ENCODE results near the gene LIMS2. TPM values are rescaled to one million over a fixed set of nuclear protein-coding genes. Genes with fewer than 3 reads are reported as not detected.

The LIMS2 gene
- total and polyA plus RNA-seq, 2 donors (not counting 3 experiments of a cell fraction or from before 2014, with no cell fraction given) = 48.3 to 55.6 TPM

DNA sequence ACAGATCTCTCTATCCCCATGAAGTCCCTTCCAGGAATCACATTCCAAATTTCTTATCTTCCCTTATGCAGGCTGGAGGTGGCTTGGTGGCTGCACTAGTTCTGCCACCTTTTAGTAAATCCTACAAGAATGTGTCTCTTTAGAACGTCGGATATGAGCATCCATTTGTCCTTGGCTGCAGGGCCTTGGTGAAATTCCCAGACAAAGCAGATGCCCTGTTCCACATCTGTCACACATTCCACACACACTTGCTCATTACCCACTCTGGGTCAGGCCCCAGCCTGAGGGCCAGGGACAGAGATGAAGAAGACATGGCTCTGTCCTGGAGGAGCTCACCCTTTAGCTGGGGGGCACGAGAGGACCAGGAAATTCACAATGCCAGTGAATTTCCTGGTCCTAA lies 60.6 kb downstream of the LIMS2 start:
- dilution Hi-C loops (cut with MboI; ENCODE audit: extremely low pct_ligation_motif_present, low sequenced_read_pairs) = no loop called here
- Histone ChIP-seq H3K4me2 (ENCODE audit: insufficient read depth, low read length) (no peak overlapping the region), H3K27me3 (ENCODE audit: control insufficient read depth in 2 of 2, insufficient read depth in 2 of 2, low read length in 2 of 2) (peaks cover 5 to 9% of the 10 kb centered on the region in 2 experiments), H3K79me2 (ENCODE audit: control insufficient read depth, insufficient read depth, low read length) (no peaks in the 10 kb centered on the region), H3K4me3 (replicated peaks in 1 of 3; ENCODE audit: insufficient read depth in 1 of 3, low read depth in 1 of 3, low read length in 3 of 3) (no peak overlapping the region), H3K4me1 (ENCODE audit: control insufficient read depth, extremely low read depth, insufficient read depth, low read length) (no peaks in the 10 kb centered on the region), H3K9ac (replicated peaks; ENCODE audit: extremely low read depth, insufficient read depth, low read length) (no peak overlapping the region), H3K27ac (ENCODE audit: insufficient read depth, low read depth, low read length) (no peak overlapping the region), H3K36me3 (ENCODE audit: control insufficient read depth in 2 of 2, extremely low read depth in 1 of 2, insufficient read depth in 2 of 2, low read length in 2 of 2) (no peaks in the 10 kb centered on the region), H3K9me3 (replicated peaks; ENCODE audit: control insufficient read depth, insufficient read depth, low read length) (no peaks in the 10 kb centered on the region), H4K20me1 (replicated peaks; ENCODE audit: control insufficient read depth, extremely low read depth, insufficient read depth, low read length) (no peaks in the 10 kb centered on the region), H3K9me1 (replicated peaks; ENCODE audit: control insufficient read depth, extremely low read depth, insufficient read depth, low read length) (no peaks in the 10 kb centered on the region), H2AFZ (ENCODE audit: low read depth, low read length) (no peak overlapping the region)
- ChIA-PET CTCF (interaction anchor here (1.3 to 1.8 kb wide), 2 partner anchors 23 to 32 kb away, joined by 3 to 8 read pairs; no protein-coding TSS in a partner anchor), POLR2A (no interaction called here)
- intact Hi-C loops (cut with micrococcal nuclease) = no loop called here
- FAIRE-seq = no peak
- DNase-seq (ENCODE audit: low read depth, low spot score) = no peak
- no TSS peak for BruUV-seq (replicated peaks)
- TF ChIP-seq POLR2AphosphoS5 (IDR thresholded peaks at IDR 0.05; ENCODE audit: insufficient read depth, low read depth, low read length) (no peak), JUN (IDR thresholded peaks at IDR 0.05; ENCODE audit: borderline replicate concordance, insufficient read depth, insufficient read length, low read depth) (no peak), FOS (IDR thresholded peaks at IDR 0.05; ENCODE audit: borderline replicate concordance, insufficient read depth, low read length) (no peak), POLR2A (IDR thresholded peaks at IDR 0.05; ENCODE audit: low read depth, low read length) (no peak), MYC (IDR thresholded peaks at IDR 0.05; ENCODE audit: low read depth, low read length) (no peak)
- TF ChIP-seq, protein P1, sequence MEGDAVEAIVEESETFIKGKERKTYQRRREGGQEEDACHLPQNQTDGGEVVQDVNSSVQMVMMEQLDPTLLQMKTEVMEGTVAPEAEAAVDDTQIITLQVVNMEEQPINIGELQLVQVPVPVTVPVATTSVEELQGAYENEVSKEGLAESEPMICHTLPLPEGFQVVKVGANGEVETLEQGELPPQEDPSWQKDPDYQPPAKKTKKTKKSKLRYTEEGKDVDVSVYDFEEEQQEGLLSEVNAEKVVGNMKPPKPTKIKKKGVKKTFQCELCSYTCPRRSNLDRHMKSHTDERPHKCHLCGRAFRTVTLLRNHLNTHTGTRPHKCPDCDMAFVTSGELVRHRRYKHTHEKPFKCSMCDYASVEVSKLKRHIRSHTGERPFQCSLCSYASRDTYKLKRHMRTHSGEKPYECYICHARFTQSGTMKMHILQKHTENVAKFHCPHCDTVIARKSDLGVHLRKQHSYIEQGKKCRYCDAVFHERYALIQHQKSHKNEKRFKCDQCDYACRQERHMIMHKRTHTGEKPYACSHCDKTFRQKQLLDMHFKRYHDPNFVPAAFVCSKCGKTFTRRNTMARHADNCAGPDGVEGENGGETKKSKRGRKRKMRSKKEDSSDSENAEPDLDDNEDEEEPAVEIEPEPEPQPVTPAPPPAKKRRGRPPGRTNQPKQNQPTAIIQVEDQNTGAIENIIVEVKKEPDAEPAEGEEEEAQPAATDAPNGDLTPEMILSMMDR (IDR thresholded peaks at IDR 0.05; ENCODE audit: extremely low read depth in 1 of 2, insufficient read depth in 1 of 2, low read depth in 1 of 2, low read length in 2 of 2) = no peak

DNA sequence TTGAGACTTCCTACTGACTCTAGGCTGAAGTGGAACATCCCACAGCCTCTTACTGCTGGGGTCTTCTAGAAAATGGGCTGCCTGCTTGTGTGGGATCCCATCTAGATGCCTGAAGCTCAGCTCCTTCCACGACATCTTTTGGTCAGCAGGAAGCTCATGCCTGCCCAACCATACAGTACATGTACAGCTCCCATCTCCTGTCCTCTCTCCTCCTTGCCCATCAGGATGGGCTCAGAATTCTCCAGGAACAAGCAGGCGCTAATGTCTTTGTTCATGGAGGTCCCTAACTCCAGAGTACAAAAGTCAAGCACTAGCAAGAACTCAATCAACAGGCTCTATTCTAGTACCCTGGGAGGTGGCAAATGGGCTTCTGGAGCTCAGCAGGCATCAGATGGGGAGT lies 61.1 kb downstream of the LIMS2 start:
- dilution Hi-C loops (cut with MboI; ENCODE audit: extremely low pct_ligation_motif_present, low sequenced_read_pairs) = no loop called here
- no TSS peak for BruUV-seq (replicated peaks)
- no peak overlapping the region for H3K4me3 ChIP-seq (replicated peaks in 1 of 3; ENCODE audit: insufficient read depth in 1 of 3, low read depth in 1 of 3, low read length in 3 of 3)
- no peaks in the 10 kb centered on the region for H4K20me1 ChIP-seq (replicated peaks; ENCODE audit: control insufficient read depth, extremely low read depth, insufficient read depth, low read length)
- H2AFZ ChIP-seq (ENCODE audit: low read depth, low read length) = no peak overlapping the region
- H3K79me2 ChIP-seq (ENCODE audit: control insufficient read depth, insufficient read depth, low read length) = no peaks in the 10 kb centered on the region
- H3K4me1 ChIP-seq (ENCODE audit: control insufficient read depth, extremely low read depth, insufficient read depth, low read length) = no peaks in the 10 kb centered on the region
- H3K9me1 ChIP-seq (replicated peaks; ENCODE audit: control insufficient read depth, extremely low read depth, insufficient read depth, low read length) = no peaks in the 10 kb centered on the region
- FAIRE-seq (no peak), DNase-seq (ENCODE audit: low read depth, low spot score) (no peak)
- H3K27ac ChIP-seq (ENCODE audit: insufficient read depth, low read depth, low read length) = no peak overlapping the region
- H3K9me3 ChIP-seq (replicated peaks; ENCODE audit: control insufficient read depth, insufficient read depth, low read length) = no peaks in the 10 kb centered on the region
- H3K9ac ChIP-seq (replicated peaks; ENCODE audit: extremely low read depth, insufficient read depth, low read length) = no peak overlapping the region
- no peaks in the 10 kb centered on the region for H3K36me3 ChIP-seq (ENCODE audit: control insufficient read depth in 2 of 2, extremely low read depth in 1 of 2, insufficient read depth in 2 of 2, low read length in 2 of 2)
- TF ChIP-seq MYC (IDR thresholded peaks at IDR 0.05; ENCODE audit: low read depth, low read length) (no peak), POLR2AphosphoS5 (IDR thresholded peaks at IDR 0.05; ENCODE audit: insufficient read depth, low read depth, low read length) (no peak), FOS (IDR thresholded peaks at IDR 0.05; ENCODE audit: borderline replicate concordance, insufficient read depth, low read length) (no peak)
- TF ChIP-seq, protein P1 (IDR thresholded peaks at IDR 0.05; ENCODE audit: extremely low read depth in 1 of 2, insufficient read depth in 1 of 2, low read depth in 1 of 2, low read length in 2 of 2) = no peak
- ChIA-PET CTCF (interaction anchor here (0.9 to 1.8 kb wide), 3 partner anchors 15 to 33 kb away, joined by 3 to 8 read pairs (median 3); no protein-coding TSS in a partner anchor), POLR2A (no interaction called here)
- H3K27me3 ChIP-seq (ENCODE audit: control insufficient read depth in 2 of 2, insufficient read depth in 2 of 2, low read length in 2 of 2) = peaks cover 5 to 9% of the 10 kb centered on the region in 2 experiments
- intact Hi-C loops (cut with micrococcal nuclease) = no loop called here
- H3K4me2 ChIP-seq (ENCODE audit: insufficient read depth, low read length) = no peak overlapping the region
